ENCODE data around the gene PDE4D.

Gene PDE4D

DNA sequence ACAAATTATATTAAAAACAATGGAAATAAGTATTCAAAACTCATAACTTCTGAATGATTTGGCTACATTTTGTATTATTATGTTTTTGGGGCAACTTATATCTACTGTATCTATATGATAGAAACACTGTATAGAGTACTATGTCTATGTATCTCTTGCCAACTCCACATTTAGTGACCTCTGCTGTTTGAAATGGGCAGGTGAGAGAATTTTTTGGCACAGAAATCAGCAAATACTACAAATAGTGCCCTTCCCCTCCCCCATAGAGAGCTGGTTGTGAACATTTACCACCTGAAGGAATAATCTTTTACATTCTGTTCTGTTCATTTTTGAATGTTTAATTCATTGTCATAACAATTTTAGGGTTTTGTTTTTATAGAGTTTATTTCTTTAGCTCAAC, 545.3 kb downstream of the PDE4D start:
- no peak for TF ChIP-seq ARNTL (CRISPR knock-in tag; IDR thresholded peaks at IDR 0.05; ENCODE audit: borderline replicate concordance, low read depth)
- TF ChIP-seq, protein P1, sequence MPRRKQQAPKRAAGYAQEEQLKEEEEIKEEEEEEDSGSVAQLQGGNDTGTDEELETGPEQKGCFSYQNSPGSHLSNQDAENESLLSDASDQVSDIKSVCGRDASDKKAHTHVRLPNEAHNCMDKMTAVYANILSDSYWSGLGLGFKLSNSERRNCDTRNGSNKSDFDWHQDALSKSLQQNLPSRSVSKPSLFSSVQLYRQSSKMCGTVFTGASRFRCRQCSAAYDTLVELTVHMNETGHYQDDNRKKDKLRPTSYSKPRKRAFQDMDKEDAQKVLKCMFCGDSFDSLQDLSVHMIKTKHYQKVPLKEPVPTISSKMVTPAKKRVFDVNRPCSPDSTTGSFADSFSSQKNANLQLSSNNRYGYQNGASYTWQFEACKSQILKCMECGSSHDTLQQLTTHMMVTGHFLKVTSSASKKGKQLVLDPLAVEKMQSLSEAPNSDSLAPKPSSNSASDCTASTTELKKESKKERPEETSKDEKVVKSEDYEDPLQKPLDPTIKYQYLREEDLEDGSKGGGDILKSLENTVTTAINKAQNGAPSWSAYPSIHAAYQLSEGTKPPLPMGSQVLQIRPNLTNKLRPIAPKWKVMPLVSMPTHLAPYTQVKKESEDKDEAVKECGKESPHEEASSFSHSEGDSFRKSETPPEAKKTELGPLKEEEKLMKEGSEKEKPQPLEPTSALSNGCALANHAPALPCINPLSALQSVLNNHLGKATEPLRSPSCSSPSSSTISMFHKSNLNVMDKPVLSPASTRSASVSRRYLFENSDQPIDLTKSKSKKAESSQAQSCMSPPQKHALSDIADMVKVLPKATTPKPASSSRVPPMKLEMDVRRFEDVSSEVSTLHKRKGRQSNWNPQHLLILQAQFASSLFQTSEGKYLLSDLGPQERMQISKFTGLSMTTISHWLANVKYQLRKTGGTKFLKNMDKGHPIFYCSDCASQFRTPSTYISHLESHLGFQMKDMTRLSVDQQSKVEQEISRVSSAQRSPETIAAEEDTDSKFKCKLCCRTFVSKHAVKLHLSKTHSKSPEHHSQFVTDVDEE (CRISPR knock-in tag; IDR thresholded peaks at IDR 0.05), result no peak
- TF ChIP-seq, protein P2, sequence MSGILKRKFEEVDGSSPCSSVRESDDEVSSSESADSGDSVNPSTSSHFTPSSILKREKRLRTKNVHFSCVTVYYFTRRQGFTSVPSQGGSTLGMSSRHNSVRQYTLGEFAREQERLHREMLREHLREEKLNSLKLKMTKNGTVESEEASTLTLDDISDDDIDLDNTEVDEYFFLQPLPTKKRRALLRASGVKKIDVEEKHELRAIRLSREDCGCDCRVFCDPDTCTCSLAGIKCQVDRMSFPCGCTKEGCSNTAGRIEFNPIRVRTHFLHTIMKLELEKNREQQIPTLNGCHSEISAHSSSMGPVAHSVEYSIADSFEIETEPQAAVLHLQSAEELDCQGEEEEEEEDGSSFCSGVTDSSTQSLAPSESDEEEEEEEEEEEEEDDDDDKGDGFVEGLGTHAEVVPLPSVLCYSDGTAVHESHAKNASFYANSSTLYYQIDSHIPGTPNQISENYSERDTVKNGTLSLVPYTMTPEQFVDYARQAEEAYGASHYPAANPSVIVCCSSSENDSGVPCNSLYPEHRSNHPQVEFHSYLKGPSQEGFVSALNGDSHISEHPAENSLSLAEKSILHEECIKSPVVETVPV (CRISPR knock-in tag; IDR thresholded peaks at IDR 0.05), result no peak
- no peak for TF ChIP-seq ZNF70 (CRISPR knock-in tag; IDR thresholded peaks at IDR 0.05)
- TF ChIP-seq, protein P3, sequence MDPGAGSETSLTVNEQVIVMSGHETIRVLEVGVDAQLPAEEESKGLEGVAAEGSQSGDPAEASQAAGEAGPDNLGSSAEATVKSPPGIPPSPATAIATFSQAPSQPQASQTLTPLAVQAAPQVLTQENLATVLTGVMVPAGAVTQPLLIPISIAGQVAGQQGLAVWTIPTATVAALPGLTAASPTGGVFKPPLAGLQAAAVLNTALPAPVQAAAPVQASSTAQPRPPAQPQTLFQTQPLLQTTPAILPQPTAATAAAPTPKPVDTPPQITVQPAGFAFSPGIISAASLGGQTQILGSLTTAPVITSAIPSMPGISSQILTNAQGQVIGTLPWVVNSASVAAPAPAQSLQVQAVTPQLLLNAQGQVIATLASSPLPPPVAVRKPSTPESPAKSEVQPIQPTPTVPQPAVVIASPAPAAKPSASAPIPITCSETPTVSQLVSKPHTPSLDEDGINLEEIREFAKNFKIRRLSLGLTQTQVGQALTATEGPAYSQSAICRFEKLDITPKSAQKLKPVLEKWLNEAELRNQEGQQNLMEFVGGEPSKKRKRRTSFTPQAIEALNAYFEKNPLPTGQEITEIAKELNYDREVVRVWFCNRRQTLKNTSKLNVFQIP (CRISPR knock-in tag; IDR thresholded peaks at IDR 0.05; ENCODE audit: borderline replicate concordance, low read depth), result no peak
- TF ChIP-seq, protein P4, sequence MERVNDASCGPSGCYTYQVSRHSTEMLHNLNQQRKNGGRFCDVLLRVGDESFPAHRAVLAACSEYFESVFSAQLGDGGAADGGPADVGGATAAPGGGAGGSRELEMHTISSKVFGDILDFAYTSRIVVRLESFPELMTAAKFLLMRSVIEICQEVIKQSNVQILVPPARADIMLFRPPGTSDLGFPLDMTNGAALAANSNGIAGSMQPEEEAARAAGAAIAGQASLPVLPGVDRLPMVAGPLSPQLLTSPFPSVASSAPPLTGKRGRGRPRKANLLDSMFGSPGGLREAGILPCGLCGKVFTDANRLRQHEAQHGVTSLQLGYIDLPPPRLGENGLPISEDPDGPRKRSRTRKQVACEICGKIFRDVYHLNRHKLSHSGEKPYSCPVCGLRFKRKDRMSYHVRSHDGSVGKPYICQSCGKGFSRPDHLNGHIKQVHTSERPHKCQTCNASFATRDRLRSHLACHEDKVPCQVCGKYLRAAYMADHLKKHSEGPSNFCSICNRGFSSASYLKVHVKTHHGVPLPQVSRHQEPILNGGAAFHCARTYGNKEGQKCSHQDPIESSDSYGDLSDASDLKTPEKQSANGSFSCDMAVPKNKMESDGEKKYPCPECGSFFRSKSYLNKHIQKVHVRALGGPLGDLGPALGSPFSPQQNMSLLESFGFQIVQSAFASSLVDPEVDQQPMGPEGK (CRISPR knock-in tag; IDR thresholded peaks at IDR 0.05; ENCODE audit: borderline replicate concordance), result no peak
- TF ChIP-seq, protein P5, sequence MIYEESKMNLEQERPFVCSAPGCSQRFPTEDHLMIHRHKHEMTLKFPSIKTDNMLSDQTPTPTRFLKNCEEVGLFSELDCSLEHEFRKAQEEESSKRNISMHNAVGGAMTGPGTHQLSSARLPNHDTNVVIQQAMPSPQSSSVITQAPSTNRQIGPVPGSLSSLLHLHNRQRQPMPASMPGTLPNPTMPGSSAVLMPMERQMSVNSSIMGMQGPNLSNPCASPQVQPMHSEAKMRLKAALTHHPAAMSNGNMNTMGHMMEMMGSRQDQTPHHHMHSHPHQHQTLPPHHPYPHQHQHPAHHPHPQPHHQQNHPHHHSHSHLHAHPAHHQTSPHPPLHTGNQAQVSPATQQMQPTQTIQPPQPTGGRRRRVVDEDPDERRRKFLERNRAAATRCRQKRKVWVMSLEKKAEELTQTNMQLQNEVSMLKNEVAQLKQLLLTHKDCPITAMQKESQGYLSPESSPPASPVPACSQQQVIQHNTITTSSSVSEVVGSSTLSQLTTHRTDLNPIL (CRISPR knock-in tag; IDR thresholded peaks at IDR 0.05; ENCODE audit: low read depth), result no peak
- no peak for TF ChIP-seq ESRRG (CRISPR knock-in tag; IDR thresholded peaks at IDR 0.05)
- TF ChIP-seq TCF4 (CRISPR knock-in tag; IDR thresholded peaks at IDR 0.05; ENCODE audit: borderline replicate concordance), result no peak
- no peak for TF ChIP-seq ZNF565 (CRISPR knock-in tag; conservative IDR thresholded peaks at IDR 0.05; ENCODE audit: low read depth)
- TF ChIP-seq GLIS3 (CRISPR knock-in tag; IDR thresholded peaks at IDR 0.05), result no peak
- TF ChIP-seq ZFP30 (CRISPR knock-in tag; IDR thresholded peaks at IDR 0.05), result no peak
- TF ChIP-seq ISL1 (CRISPR knock-in tag; IDR thresholded peaks at IDR 0.05), result no peak
- TF ChIP-seq ZFP3 (CRISPR knock-in tag; IDR thresholded peaks at IDR 0.05), result no peak
- TF ChIP-seq PPARA (CRISPR knock-in tag; IDR thresholded peaks at IDR 0.05; ENCODE audit: borderline replicate concordance), result no peak
- TF ChIP-seq BACH2 (CRISPR knock-in tag; IDR thresholded peaks at IDR 0.05; ENCODE audit: borderline replicate concordance), result no peak
- TF ChIP-seq RARB (CRISPR knock-in tag; IDR thresholded peaks at IDR 0.05), result no peak
- no peak for TF ChIP-seq CSDC2 (CRISPR knock-in tag; IDR thresholded peaks at IDR 0.05)
- no peak for TF ChIP-seq ZNF8 (CRISPR knock-in tag; IDR thresholded peaks at IDR 0.05)
- ATAC-seq, result no peak

DNA sequence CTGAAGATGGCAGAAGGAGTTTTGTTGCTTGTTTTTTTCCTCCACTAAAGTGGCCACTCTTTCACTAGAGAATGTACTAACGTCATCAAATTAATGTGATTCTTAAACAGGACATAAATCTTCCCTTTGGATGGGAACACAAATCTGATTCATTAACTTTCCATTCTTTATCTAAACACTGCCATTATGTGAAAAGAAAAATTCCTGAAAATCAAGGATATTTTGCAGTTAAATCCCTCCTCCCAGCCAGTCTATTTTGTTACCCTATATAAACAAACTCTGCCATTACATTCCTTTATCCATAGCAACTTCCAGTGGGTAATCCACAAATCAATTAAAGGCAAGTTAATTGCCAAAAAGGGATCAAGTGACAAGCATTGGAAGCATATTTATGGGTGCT, 546.5 kb downstream of the PDE4D start:
- TF ChIP-seq OSR1 (CRISPR knock-in tag; IDR thresholded peaks at IDR 0.05) (no peak), ISL1 (CRISPR knock-in tag; IDR thresholded peaks at IDR 0.05) (0 out of 2 replicates have a peak, but pooled peaks have one; percentile 30)
- ATAC-seq, result no peak

DNA sequence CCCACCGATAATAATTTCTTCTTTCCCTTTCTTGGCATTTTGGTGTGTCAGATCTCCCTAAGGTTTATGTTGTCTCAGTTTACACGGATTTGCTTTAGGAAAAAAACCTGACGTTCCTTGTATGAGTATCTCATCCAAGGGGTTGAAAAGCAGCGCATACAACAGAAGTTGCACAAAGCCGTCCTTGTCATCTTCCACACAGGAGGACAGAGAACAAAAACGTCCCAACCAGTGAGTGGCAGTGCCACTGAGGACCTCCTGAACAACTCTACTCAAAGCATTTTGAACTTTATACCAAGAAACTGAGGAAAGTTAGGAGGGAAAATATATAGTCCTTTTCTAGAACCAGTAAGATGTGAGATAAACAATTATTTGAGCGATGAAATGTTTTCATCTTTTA, 547.0 kb downstream of the PDE4D start:
- TF ChIP-seq, protein P1 (CRISPR knock-in tag; IDR thresholded peaks at IDR 0.05), result no peak
- TF ChIP-seq TCF4 (CRISPR knock-in tag; IDR thresholded peaks at IDR 0.05; ENCODE audit: borderline replicate concordance), result no peak
- TF ChIP-seq PPARA (CRISPR knock-in tag; IDR thresholded peaks at IDR 0.05; ENCODE audit: borderline replicate concordance), result no peak
- no peak for ATAC-seq

Measured in SK-N-SH treated with all-trans-retinoic acid at 6 μM for 48 hours (cell line).